Loucy (cell line): ENCODE measurements around the gene ALDH1L1.

Experiments
- H2AFZ ChIP-seq: fragments of 200-600 bp; sonication (generic); 2 replicates; pipeline ENCODE4 v1.6.0; 2016; ENCODE audit warnings: antibody characterized with exemption, mild to moderate bottlenecking, low read length, moderate library complexity
- H3F3A ChIP-seq: fragments of 200-600 bp; 2 replicates; pipeline ENCODE4 v1.6.0; 2016; ENCODE audit warnings: antibody characterized with exemption, low read depth, mild to moderate bottlenecking
- H3K27me3 ChIP-seq: fragments of 200-600 bp; sonication (generic); 2 replicates; pipeline ENCODE4 v1.6.1; 2014; ENCODE audit warnings: low read length, mild to moderate bottlenecking; ENCODE audit not compliant: insufficient read depth, poor library complexity, severe bottlenecking
- H3K36me3 ChIP-seq: fragments of 200-600 bp; sonication (generic); 2 replicates; pipeline ENCODE4 v1.6.1; 2016; ENCODE audit warnings: low read length; ENCODE audit not compliant: insufficient read depth
- H3K4me1 ChIP-seq: fragments of 200-600 bp; sonication (generic); 2 replicates; pipeline ENCODE4 v1.5.1; 2014; ENCODE audit warnings: low read length, mild to moderate bottlenecking; ENCODE audit not compliant: insufficient read depth, poor library complexity, severe bottlenecking
- H3K4me2 ChIP-seq: fragments of 200-600 bp; sonication (generic); 2 replicates; pipeline ENCODE4 v1.6.0; 2014; ENCODE audit warnings: antibody characterized with exemption, low read length, low read depth, mild to moderate bottlenecking; ENCODE audit not compliant: poor library complexity, severe bottlenecking
- H3K4me3 ChIP-seq: fragments of 200-600 bp; sonication (generic); 2 replicates; pipeline ENCODE4 v1.5.1; 2014; ENCODE audit warnings: low read length, mild to moderate bottlenecking, mixed read lengths; ENCODE audit not compliant: poor library complexity, severe bottlenecking
- H3K79me2 ChIP-seq: fragments of 200-600 bp; sonication (generic); 2 replicates; pipeline ENCODE4 v1.6.1; 2014; ENCODE audit warnings: low read length; ENCODE audit not compliant: insufficient read depth
- H3K9ac ChIP-seq: fragments of 200-600 bp; sonication (generic); 2 replicates; pipeline ENCODE4 v1.6.0; 2014; ENCODE audit warnings: mild to moderate bottlenecking, low read depth, low read length, moderate library complexity; ENCODE audit not compliant: poor library complexity, severe bottlenecking
- H3K9me2 ChIP-seq: fragments of 200-600 bp; sonication (generic); replicated peaks from 2 replicates; pipeline ENCODE4 v1.6.1; 2016; ENCODE audit warnings: low read depth, low read length, mixed read lengths
- H3K9me3 ChIP-seq: fragments of 200-600 bp; sonication (generic); 2 replicates; pipeline ENCODE4 v1.6.1; 2014; ENCODE audit warnings: mild to moderate bottlenecking, antibody characterized with exemption, low read length, low read depth; ENCODE audit not compliant: insufficient read depth
- H4K20me1 ChIP-seq: fragments of 200-600 bp; sonication (generic); 2 replicates; pipeline ENCODE4 v1.6.0; 2014; ENCODE audit warnings: antibody characterized with exemption, low read length, mild to moderate bottlenecking; ENCODE audit not compliant: insufficient read depth, poor library complexity, severe bottlenecking
- CTCF ChIP-seq: fragments of 200-600 bp; sonication (generic); conservative IDR thresholded peaks from 2 replicates; pipeline ENCODE4 v1.5.1; 2014; ENCODE audit warnings: mild to moderate bottlenecking, antibody characterized with exemption, low read length
- EZH2phosphoT487 ChIP-seq: fragments of 200-600 bp; IDR thresholded peaks from 2 replicates; pipeline ENCODE4 v1.6.1; 2018; ENCODE audit warnings: antibody characterized with exemption, mild to moderate bottlenecking, moderate library complexity, borderline replicate concordance

The ALDH1L1 gene

GRCh38 chr3:126128504-126129397 is 51.6 kb downstream of the ALDH1L1 start:
- Histone ChIP-seq H2AFZ (no peak overlapping the region), H3K9me2 (no peaks in the 10 kb centered on the region), H3K4me2 (no peak overlapping the region), H3K4me3 (no peak overlapping the region), H3K79me2 (no peaks in the 10 kb centered on the region), H4K20me1 (no peaks in the 10 kb centered on the region), H3K27me3 (no peaks in the 10 kb centered on the region), H3K9me3 (no peaks in the 10 kb centered on the region), H3K4me1 (no peaks in the 10 kb centered on the region), H3F3A (no peaks in the 10 kb centered on the region), H3K9ac (no peak overlapping the region), H3K36me3 (no peaks in the 10 kb centered on the region)
- TF ChIP-seq CTCF (no peak), EZH2phosphoT487 (no peak)

- Histone ChIP-seq H3K9ac (no peak overlapping the region), H3K4me3 (no peak overlapping the region), H3K9me2 (no peaks in the 10 kb centered on the region), H3K79me2 (no peaks in the 10 kb centered on the region), H3K36me3 (no peaks in the 10 kb centered on the region), H3F3A (no peaks in the 10 kb centered on the region), H3K4me2 (no peak overlapping the region), H3K4me1 (no peaks in the 10 kb centered on the region), H3K27me3 (no peaks in the 10 kb centered on the region), H3K9me3 (no peaks in the 10 kb centered on the region), H4K20me1 (no peaks in the 10 kb centered on the region), H2AFZ (no peak overlapping the region)
- no peak for TF ChIP-seq EZH2phosphoT487
- no peak for TF ChIP-seq CTCF
Measured at GRCh38 chr3:126127904-126128303, 52.5 kb downstream of the ALDH1L1 start.

- H3K9ac ChIP-seq: no peak overlapping the region
- TF ChIP-seq CTCF: no peak
- no peak for TF ChIP-seq EZH2phosphoT487
- no peaks in the 10 kb centered on the region for H3K4me1 ChIP-seq
- H3K9me3 ChIP-seq: no peaks in the 10 kb centered on the region
- H3K4me3 ChIP-seq: no peak overlapping the region
- H3K27me3 ChIP-seq: no peaks in the 10 kb centered on the region
- no peaks in the 10 kb centered on the region for H3F3A ChIP-seq
- no peaks in the 10 kb centered on the region for H3K79me2 ChIP-seq
- no peak overlapping the region for H3K4me2 ChIP-seq
- H2AFZ ChIP-seq: no peak overlapping the region
- H3K9me2 ChIP-seq: no peaks in the 10 kb centered on the region
- no peaks in the 10 kb centered on the region for H4K20me1 ChIP-seq
- H3K36me3 ChIP-seq: no peaks in the 10 kb centered on the region
Measured at GRCh38 chr3:126127452-126127851, 52.9 kb downstream of the ALDH1L1 start.
